HG02981 (cell line): ENCODE data around the gene CATSPER1.

Experiments used
- ATAC-seq: cut with Tn5 transposase; IDR thresholded peaks from one replicate; pipeline ENCODE4 v1.9.1; 2021; ENCODE audit warnings: mild to moderate bottlenecking, moderate library complexity; ENCODE audit not compliant: unreplicated experiment

The CATSPER1 gene

DNA sequence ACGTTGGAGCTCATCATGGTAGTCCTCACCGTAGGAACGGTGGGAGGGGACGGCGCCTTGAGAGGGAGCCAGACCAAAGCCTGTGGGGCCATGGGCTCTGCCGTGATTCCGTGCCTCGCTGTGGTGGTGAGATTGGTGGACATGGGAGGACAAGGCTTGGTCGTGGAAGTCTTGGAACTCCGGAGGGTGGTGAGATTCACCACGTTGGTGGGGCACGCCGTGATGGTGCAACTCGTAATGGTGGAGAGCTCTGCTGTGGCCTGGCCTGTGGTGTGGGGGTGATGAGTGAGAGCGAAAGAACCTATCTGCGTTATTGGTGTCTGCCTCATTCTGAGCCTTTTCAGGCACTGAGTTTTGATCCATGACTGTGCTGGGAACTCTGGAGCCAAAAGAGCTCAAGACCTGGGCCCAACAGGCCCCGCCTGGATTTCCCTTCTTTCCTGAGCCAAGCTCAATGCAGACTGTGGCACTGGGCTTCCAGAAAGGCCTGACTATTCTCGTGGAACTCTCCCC is at the start of gene CATSPER1:
Gene CATSPER1, minus strand, starts transcription at position 463 of the 513 bp plus-strand sequence. Its CDS starts 100 bp downstream, at position 363.
- no peak for ATAC-seq

- ATAC-seq, result no peak
Observed at GRCh38 chr11:66075273-66075672, 49.0 kb upstream of the CATSPER1 start.

GRCh38 chr11:66073669-66074068 is 47.4 kb upstream of the CATSPER1 start:
- no peak for ATAC-seq

GRCh38 chr11:66072518-66072917 is 46.2 kb upstream of the CATSPER1 start:
- ATAC-seq, result no peak

- ATAC-seq, result no peak
Observed at GRCh38 chr11:66072081-66072480, 45.8 kb upstream of the CATSPER1 start.

GRCh38 chr11:66071381-66071801 is 45.1 kb upstream of the CATSPER1 start:
- ATAC-seq, result no peak

DNA sequence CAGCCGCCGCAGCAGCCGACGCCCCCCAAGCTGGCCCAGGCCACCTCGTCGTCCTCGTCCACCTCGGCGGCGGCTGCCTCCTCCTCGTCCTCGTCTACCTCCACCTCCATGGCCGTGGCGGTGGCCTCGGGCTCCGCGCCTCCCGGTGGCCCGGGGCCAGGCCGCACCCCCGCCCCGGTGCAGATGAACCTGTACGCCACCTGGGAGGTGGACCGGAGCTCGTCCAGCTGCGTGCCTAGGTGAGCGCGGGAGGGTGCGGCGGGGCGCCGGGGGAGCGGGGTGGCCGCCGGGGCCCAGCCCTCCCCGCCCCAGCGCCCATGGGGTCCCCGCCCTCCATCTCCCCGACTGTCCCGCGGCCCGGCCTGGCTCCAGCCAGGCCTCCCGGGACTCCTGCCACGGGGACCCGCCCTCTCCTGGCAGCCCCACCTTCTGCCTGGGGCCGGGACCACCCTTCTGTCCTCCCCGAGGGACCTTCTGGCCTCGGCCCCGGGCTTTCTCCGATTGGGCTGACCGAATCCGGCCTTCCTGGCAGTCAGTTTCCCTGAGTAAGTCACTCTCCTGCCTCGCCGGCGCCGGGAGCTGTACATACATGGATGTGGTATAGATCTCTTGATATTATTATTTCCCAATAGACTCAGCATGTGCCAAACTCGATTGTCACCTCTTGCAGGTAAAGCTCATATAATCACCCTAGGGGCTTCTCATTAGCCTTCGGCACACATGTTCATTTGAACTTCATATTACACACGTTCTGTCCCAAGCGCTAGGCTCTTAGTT is 44.5 kb upstream of the CATSPER1 start:
- no peak for ATAC-seq

- ATAC-seq, result peak; percentile 48
Observed at GRCh38 chr11:66069715-66070603, 43.7 kb upstream of the CATSPER1 start, which contains the start of gene PACS1. Gene PACS1, plus strand, starts transcription at chr11:66070272. Its CDS starts 215 bp downstream, at chr11:66070487.

GRCh38 chr11:66068923-66069714 is 42.8 kb upstream of the CATSPER1 start:
- ATAC-seq, result peak; percentile 17

- no peak for ATAC-seq
Observed at GRCh38 chr11:66068154-66068821, 42.0 kb upstream of the CATSPER1 start.

- ATAC-seq, result no peak
Observed at GRCh38 chr11:66067640-66068039, 41.4 kb upstream of the CATSPER1 start.

- no peak for ATAC-seq
Observed at GRCh38 chr11:66066751-66067150, 40.5 kb upstream of the CATSPER1 start.

DNA sequence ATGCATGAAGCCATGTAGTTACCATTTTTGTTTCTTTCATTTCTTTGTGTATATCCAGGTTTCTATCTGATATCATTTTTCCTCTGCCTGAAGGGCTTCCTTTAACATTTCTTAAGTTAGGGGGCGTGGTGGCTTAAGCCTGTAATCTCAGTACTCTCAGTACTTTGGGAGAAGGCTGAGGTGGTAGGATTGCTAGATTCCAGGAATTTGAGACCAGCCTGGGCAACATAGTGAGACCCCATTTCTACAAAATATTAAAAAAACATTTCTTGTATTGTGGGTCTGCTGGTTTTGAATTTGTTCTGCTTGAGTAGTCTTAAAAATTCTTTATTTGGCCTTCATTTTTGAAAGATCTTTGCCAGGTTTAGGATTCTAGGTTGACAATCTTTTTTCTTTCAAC is 38.3 kb upstream of the CATSPER1 start:
- no peak for ATAC-seq

- ATAC-seq, result no peak
Observed at GRCh38 chr11:66063900-66064299, 37.6 kb upstream of the CATSPER1 start.

DNA sequence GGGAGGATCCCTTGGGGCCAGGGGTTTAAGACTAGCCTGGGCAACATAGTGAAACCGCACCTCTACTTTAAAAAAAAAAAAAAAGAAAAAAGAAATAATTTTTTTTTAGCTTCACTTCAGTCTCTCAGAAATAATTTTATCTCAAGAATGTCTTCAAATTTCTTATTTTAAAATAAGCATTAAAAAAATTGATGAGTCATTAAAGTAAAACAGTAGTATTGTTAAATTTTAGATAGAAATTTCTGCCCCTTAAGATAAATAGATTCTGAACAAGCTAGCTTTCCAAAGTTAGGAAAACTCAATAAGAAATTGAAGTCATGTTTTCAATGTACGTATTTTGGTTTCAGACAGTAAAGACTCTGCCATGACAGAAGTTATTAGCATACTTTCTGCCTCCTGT is 36.1 kb upstream of the CATSPER1 start:
- no peak for ATAC-seq

- ATAC-seq, result no peak
Observed at GRCh38 chr11:66061268-66061667, 35.0 kb upstream of the CATSPER1 start.

- ATAC-seq, result no peak
Observed at GRCh38 chr11:66059966-66060680, 33.8 kb upstream of the CATSPER1 start.

GRCh38 chr11:66056501-66056900 is 30.2 kb upstream of the CATSPER1 start:
- ATAC-seq, result no peak

- no peak for ATAC-seq
Observed at GRCh38 chr11:66055021-66055420, 28.7 kb upstream of the CATSPER1 start.

DNA sequence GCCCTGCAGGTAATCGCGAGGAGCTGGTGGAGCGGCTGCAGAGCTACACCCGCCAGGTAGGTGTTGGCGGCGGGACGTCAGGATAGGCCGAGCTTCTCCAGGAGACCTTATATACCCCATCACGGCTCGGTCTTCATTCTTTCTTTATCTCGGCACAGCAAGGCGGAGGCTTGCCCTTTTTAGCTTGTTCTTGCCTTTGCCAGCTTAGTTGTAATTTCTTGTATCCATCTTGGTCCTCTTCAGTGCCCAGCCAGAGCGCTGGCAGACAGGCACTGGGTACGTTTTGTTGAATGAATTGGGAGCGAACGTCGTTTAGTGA is 26.3 kb upstream of the CATSPER1 start:
- peak; percentile 1 for ATAC-seq
